HG03571 (cell line): ENCODE results near the gene WIPI1.
"Not testable (repeated sequence)": the region's sequence is repeated elsewhere in the genome, so short reads cannot be mapped to it uniquely, and the experiment has no call there.

Experiments used
- ATAC-seq: cut with Tn5 transposase; IDR thresholded peaks from one replicate; pipeline ENCODE4 v1.9.1; 2021; ENCODE audit not compliant: unreplicated experiment

WIPI1 gene

GRCh38 chr17:68457168-68457538, at the start of gene WIPI1:
TSS of gene WIPI1 (minus strand) at chr17:68457496. CDS start at chr17:68457421, 75 bp downstream.
- peak; percentile 26 for ATAC-seq

- ATAC-seq: no peak
Observed at GRCh38 chr17:68505951-68506350, 48.7 kb upstream of the WIPI1 start.

- no peak for ATAC-seq
Observed at GRCh38 chr17:68501074-68501473, 43.8 kb upstream of the WIPI1 start.

GRCh38 chr17:68499587-68499986, 42.3 kb upstream of the WIPI1 start:
- ATAC-seq: no peak

GRCh38 chr17:68498479-68499326, 41.4 kb upstream of the WIPI1 start:
- ATAC-seq: peak; percentile 21

- peak; percentile 94 for ATAC-seq
Observed at GRCh38 chr17:68497885-68498319, 40.6 kb upstream of the WIPI1 start.

- no peak for ATAC-seq
Observed at GRCh38 chr17:68495081-68495480, 37.8 kb upstream of the WIPI1 start.

- ATAC-seq: not testable (repeated sequence)
Observed at GRCh38 chr17:68492394-68493054, 35.2 kb upstream of the WIPI1 start.

GRCh38 chr17:68491381-68492231, 34.3 kb upstream of the WIPI1 start:
- no peak for ATAC-seq

- no peak for ATAC-seq
Observed at GRCh38 chr17:68489919-68490318, 32.6 kb upstream of the WIPI1 start.

- no peak for ATAC-seq
Observed at GRCh38 chr17:68484458-68484857, 27.2 kb upstream of the WIPI1 start.

- ATAC-seq: no peak
Observed at GRCh38 chr17:68482576-68483041, 25.3 kb upstream of the WIPI1 start.

- no peak for ATAC-seq
Observed at GRCh38 chr17:68480885-68481284, 23.6 kb upstream of the WIPI1 start.

- ATAC-seq: no peak
Observed at GRCh38 chr17:68470961-68471360, 13.7 kb upstream of the WIPI1 start.

- ATAC-seq: no peak
Observed at GRCh38 chr17:68468788-68469187, 11.5 kb upstream of the WIPI1 start.

GRCh38 chr17:68468334-68468733, 11.0 kb upstream of the WIPI1 start:
- no peak for ATAC-seq

GRCh38 chr17:68463211-68464019, 6.1 kb upstream of the WIPI1 start:
- no peak for ATAC-seq

- peak; percentile 45 for ATAC-seq
Observed at GRCh38 chr17:68462381-68463210, 5.3 kb upstream of the WIPI1 start.

- ATAC-seq: no peak
Observed at GRCh38 chr17:68461589-68461988, 4.3 kb upstream of the WIPI1 start.
